ENCODE results near the gene SYCN.

GRCh38 chr19:39173502-39173991 lies 30.5 kb downstream of the SYCN start:
- TF ChIP-seq CTCF (IDR thresholded peaks at IDR 0.05) (no peak), POLR2A (IDR thresholded peaks at IDR 0.05) (no peak), POLR2AphosphoS5 (IDR thresholded peaks at IDR 0.05) (no peak)

All from upper lobe of left lung (tissue), 4 donors.